ENCODE measurements around the gene CTNNA3. TPM values are rescaled to one million over a fixed set of nuclear protein-coding genes. Genes with fewer than 3 reads are reported as not detected.

The CTNNA3 gene
- total RNA-seq, 4 donors from 2014 or later: 1.5 to 9.8 (median 4.3) TPM

- H3K9me3 ChIP-seq: no peaks in the 10 kb centered on the region
- H3K36me3 ChIP-seq: no peaks in the 10 kb centered on the region
- TF ChIP-seq POLR2A (IDR thresholded peaks at IDR 0.05) (no peak), CTCF (IDR thresholded peaks at IDR 0.05) (no peak)
Observed at GRCh38 chr10:66627156-66627555, 1068.8 kb downstream of the CTNNA3 start.

GRCh38 chr10:66625709-66626590 is 1070.0 kb downstream of the CTNNA3 start:
- H3K27ac ChIP-seq: no peak overlapping the region
- no peaks in the 10 kb centered on the region for H3K36me3 ChIP-seq
- DNase-seq: no peak
- H3K27me3 ChIP-seq: no peaks in the 10 kb centered on the region
- intact Hi-C loops (cut with DNase I; ENCODE audit: low total_unique reads): no loop called here
- TF ChIP-seq CTCF (IDR thresholded peaks at IDR 0.05) (no peak), POLR2A (IDR thresholded peaks at IDR 0.05) (no peak)
- no peaks in the 10 kb centered on the region for H3K9me3 ChIP-seq
- no peak overlapping the region for H3K4me3 ChIP-seq
- H3K4me1 ChIP-seq: no peaks in the 10 kb centered on the region

More at GRCh38 chr10:66627156-66627555, 1068.8 kb downstream of the CTNNA3 start:
- DNase-seq: no peak
- Histone ChIP-seq H3K27ac (no peak overlapping the region), H3K4me3 (no peak overlapping the region), H3K27me3 (no peaks in the 10 kb centered on the region), H3K4me1 (no peaks in the 10 kb centered on the region)
- intact Hi-C loops (cut with DNase I; ENCODE audit: low total_unique reads): no loop called here

- Histone ChIP-seq H3K27ac (no peak overlapping the region), H3K9me3 (no peaks in the 10 kb centered on the region), H3K36me3 (no peaks in the 10 kb centered on the region), H3K4me3 (no peak overlapping the region), H3K4me1 (no peaks in the 10 kb centered on the region), H3K27me3 (no peaks in the 10 kb centered on the region)
- no peak for DNase-seq
- intact Hi-C loops (cut with DNase I; ENCODE audit: low total_unique reads): no loop called here
- no peak for TF ChIP-seq POLR2A (IDR thresholded peaks at IDR 0.05)
Observed at GRCh38 chr10:66622050-66622449, 1073.9 kb downstream of the CTNNA3 start.

GRCh38 chr10:66604195-66604594 is 1091.8 kb downstream of the CTNNA3 start:
- Histone ChIP-seq H3K27ac (no peak overlapping the region), H3K36me3 (no peaks in the 10 kb centered on the region), H3K27me3 (no peaks in the 10 kb centered on the region), H3K9me3 (no peaks in the 10 kb centered on the region), H3K4me1 (no peaks in the 10 kb centered on the region), H3K4me3 (no peak overlapping the region)
- no peak for DNase-seq
- intact Hi-C loops (cut with DNase I; ENCODE audit: low total_unique reads): no loop called here
- TF ChIP-seq POLR2A (IDR thresholded peaks at IDR 0.05): no peak
- TF ChIP-seq CTCF (IDR thresholded peaks at IDR 0.05): no peak

GRCh38 chr10:66591865-66592264 is 1104.1 kb downstream of the CTNNA3 start:
- Histone ChIP-seq H3K27ac (no peak overlapping the region), H3K4me1 (no peaks in the 10 kb centered on the region), H3K27me3 (no peaks in the 10 kb centered on the region), H3K4me3 (no peak overlapping the region), H3K36me3 (no peaks in the 10 kb centered on the region), H3K9me3 (no peaks in the 10 kb centered on the region)
- DNase-seq: no peak
- TF ChIP-seq POLR2A (IDR thresholded peaks at IDR 0.05) (no peak), CTCF (IDR thresholded peaks at IDR 0.05) (no peak)
- intact Hi-C loops (cut with DNase I; ENCODE audit: low total_unique reads): no loop called here

All from uterus (tissue), 4 donors.